Nephron progenitor cell (in vitro differentiated cells): ENCODE data around the gene ELN.

Experiments
- DNase-seq: peaks from one replicate; pipeline ENCODE4 v3.0.0; 2021
- H3K27ac Mint-ChIP-seq: 2 replicates; pipeline ENCODE4 v1.8.0; 2021; ENCODE audit warnings: mild to moderate bottlenecking, moderate library complexity, mixed read lengths
- H3K27me3 Mint-ChIP-seq: 2 replicates; pipeline ENCODE4 v1.8.0; 2021; ENCODE audit warnings: mild to moderate bottlenecking, low read depth, mixed read lengths; ENCODE audit not compliant: poor library complexity
- H3K36me3 Mint-ChIP-seq: 2 replicates; pipeline ENCODE4 v1.8.0; 2021; ENCODE audit warnings: low read depth, mixed read lengths
- H3K4me1 Mint-ChIP-seq: 2 replicates; pipeline ENCODE4 v1.8.0; 2021; ENCODE audit warnings: mixed read lengths
- H3K4me3 Mint-ChIP-seq: 2 replicates; pipeline ENCODE4 v1.8.0; 2021; ENCODE audit warnings: mild to moderate bottlenecking, moderate library complexity, mixed read lengths
- H3K9me3 Mint-ChIP-seq: 2 replicates; pipeline ENCODE4 v1.8.0; 2021; ENCODE audit warnings: mild to moderate bottlenecking, moderate library complexity, mixed read lengths
- TF ChIP-seq, protein P1 (sequence below): fragments of 200-600 bp; sonication (generic); IDR thresholded peaks from 2 replicates; pipeline ENCODE4 v1.5.0; 2021; ENCODE audit warnings: antibody characterized with exemption

The ELN gene

DNA sequence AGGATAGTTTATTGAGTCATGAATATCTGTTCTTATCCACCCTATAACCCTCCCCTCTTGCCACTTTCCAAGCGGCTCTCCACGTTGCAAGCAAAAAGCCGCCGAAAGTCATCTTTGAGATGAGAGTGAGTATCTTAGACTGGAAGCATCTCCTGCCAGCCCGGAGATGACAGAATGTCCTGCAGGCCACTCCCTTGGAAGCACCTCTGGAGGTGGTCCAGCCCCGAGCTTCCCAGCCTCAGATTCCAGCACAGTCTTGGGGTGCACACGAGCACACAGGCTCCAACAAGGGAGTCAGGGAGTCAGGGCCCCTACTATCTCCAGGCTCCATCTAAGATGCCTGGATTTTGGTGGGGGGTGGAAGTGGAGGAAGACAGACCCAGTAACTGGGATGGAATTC is 5.5 kb upstream of the ELN start:
- Mint-ChIP-seq H3K9me3 (no peaks in the 10 kb centered on the region), H3K27me3 (peaks cover 24% of the 10 kb centered on the region), H3K36me3 (no peaks in the 10 kb centered on the region), H3K4me3 (no peak overlapping the region), H3K4me1 (peaks cover 39% of the 10 kb centered on the region), H3K27ac (no peak overlapping the region)
- DNase-seq: no peak
- TF ChIP-seq, protein P1, sequence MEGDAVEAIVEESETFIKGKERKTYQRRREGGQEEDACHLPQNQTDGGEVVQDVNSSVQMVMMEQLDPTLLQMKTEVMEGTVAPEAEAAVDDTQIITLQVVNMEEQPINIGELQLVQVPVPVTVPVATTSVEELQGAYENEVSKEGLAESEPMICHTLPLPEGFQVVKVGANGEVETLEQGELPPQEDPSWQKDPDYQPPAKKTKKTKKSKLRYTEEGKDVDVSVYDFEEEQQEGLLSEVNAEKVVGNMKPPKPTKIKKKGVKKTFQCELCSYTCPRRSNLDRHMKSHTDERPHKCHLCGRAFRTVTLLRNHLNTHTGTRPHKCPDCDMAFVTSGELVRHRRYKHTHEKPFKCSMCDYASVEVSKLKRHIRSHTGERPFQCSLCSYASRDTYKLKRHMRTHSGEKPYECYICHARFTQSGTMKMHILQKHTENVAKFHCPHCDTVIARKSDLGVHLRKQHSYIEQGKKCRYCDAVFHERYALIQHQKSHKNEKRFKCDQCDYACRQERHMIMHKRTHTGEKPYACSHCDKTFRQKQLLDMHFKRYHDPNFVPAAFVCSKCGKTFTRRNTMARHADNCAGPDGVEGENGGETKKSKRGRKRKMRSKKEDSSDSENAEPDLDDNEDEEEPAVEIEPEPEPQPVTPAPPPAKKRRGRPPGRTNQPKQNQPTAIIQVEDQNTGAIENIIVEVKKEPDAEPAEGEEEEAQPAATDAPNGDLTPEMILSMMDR: no peak

DNA sequence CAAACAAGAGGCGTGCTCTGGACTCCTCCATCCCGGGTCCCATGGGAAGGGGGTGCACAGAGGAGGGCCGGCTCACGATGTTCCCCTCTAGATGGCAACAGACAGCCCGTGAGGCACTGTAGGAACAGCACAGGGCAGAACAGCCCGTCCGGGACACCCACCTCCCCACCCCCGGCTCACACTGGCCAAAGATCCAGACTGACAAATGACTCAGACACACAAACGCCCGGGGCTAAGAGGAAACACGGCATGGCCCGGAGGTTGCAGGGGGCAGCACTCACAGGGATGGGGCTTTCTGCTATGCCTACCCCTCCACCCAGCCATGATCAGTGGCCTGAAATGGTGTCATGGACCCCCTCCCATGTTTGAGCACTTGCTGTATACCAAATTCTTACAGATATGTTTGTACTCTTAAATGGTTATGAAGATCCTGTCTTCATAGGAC is 4.9 kb upstream of the ELN start:
- H3K4me3 Mint-ChIP-seq: no peak overlapping the region
- DNase-seq: no peak
- TF ChIP-seq, protein P1: no peak
- no peaks in the 10 kb centered on the region for H3K36me3 Mint-ChIP-seq
- H3K27ac Mint-ChIP-seq: no peak overlapping the region
- peaks cover 35% of the 10 kb centered on the region for H3K4me1 Mint-ChIP-seq
- H3K9me3 Mint-ChIP-seq: no peaks in the 10 kb centered on the region
- peaks cover 24% of the 10 kb centered on the region for H3K27me3 Mint-ChIP-seq

DNA sequence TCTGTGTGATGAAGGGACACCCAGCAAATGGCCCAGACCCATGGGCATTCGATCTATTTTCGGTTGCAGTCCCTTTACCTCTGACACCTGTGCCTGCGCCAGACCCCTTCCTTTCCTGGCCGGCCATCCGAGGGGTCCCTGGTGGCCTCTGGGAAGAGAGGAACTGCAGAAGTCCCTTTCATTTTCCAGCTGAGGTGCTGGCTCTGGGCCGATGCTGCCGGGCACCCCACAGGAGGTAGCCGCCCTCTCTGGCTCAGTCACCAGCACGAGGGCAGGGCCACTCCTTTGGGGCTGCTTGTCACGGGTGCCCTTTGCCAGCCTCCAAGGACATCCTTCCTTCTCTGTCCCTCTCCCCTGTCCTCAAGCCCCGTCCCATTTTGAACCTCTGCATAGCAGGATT is 4.2 kb upstream of the ELN start:
- Mint-ChIP-seq H3K27ac (peak overlapping the region; percentile 61), H3K4me3 (no peak overlapping the region), H3K9me3 (no peaks in the 10 kb centered on the region), H3K36me3 (no peaks in the 10 kb centered on the region), H3K27me3 (peaks cover 24% of the 10 kb centered on the region), H3K4me1 (peaks cover 31% of the 10 kb centered on the region)
- DNase-seq: no peak
- TF ChIP-seq, protein P1: no peak

DNA sequence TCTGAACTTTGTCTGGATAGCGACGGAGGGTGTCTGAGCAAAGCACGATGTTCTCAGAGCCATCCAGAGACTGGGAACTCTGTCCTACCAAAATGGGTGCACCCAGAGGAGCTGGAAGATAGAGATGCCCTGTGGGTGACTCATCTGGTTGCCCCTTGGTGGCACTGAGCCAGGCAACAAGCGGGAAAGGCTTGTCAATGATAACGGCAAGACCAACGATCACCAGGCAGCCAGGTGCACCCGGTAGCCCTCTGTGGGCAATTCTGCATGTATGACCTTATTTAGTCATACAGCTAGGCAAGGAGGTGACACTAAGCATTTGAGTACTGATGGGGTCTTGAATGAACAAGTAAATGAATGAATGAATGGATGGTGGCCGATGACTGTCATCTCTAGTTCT is 2.8 kb upstream of the ELN start:
- H3K4me3 Mint-ChIP-seq: no peak overlapping the region
- H3K9me3 Mint-ChIP-seq: no peaks in the 10 kb centered on the region
- H3K27me3 Mint-ChIP-seq: peaks cover 31% of the 10 kb centered on the region
- TF ChIP-seq, protein P1: no peak
- no peak for DNase-seq
- peaks cover 42% of the 10 kb centered on the region for H3K4me1 Mint-ChIP-seq
- H3K36me3 Mint-ChIP-seq: no peaks in the 10 kb centered on the region
- no peak overlapping the region for H3K27ac Mint-ChIP-seq

DNA sequence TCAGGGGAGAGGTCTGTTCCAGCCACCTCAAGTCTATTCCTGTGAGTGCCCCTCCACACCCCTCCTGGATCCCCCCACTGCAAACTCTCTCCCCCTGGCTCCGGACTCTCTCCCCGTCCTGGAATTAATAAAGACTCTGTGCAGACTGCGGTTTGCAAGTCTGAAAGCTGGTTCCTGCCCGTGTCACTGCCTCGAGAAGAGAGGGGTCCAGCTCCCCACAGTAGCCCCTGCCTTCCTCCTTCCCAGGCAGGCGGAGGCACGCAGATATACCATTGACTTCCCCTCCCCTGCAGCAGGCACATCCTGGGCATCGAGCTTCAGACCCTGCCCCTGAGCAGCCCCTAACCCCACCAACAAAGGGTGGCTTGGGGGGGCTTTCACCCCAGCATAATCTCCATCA is 2.2 kb upstream of the ELN start:
- TF ChIP-seq, protein P1: no peak
- H3K27ac Mint-ChIP-seq: no peak overlapping the region
- H3K4me1 Mint-ChIP-seq: peaks cover 45% of the 10 kb centered on the region
- no peaks in the 10 kb centered on the region for H3K9me3 Mint-ChIP-seq
- H3K36me3 Mint-ChIP-seq: no peaks in the 10 kb centered on the region
- no peak overlapping the region for H3K4me3 Mint-ChIP-seq
- DNase-seq: no peak
- peaks cover 31% of the 10 kb centered on the region for H3K27me3 Mint-ChIP-seq

DNA sequence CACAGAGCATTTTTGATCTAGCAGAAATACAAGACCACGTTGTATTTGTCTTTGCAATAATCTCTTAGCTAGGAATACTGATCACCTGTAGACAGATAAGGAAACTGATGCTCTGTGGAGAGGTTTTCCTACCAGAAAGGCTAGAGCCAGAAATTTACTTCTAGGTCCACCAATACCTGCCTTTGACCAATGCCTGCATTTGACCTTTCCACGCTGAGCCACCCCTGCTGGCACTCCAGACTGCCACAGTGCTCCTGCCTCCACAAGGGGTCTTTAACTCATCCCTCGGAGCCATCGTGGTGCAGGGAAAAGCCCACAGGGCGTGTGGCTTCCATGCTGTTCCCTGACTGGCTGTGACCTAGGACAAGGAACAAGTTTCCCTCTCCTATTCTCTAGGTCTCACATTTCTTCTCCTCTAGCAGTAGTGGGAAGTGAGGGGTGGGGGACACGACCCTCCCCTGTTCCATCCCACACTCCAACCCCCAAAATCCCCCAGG is 1.5 kb upstream of the ELN start:
- DNase-seq: no peak
- TF ChIP-seq, protein P1: no peak
- Mint-ChIP-seq H3K27me3 (peaks cover 29% of the 10 kb centered on the region), H3K4me3 (no peak overlapping the region), H3K27ac (no peak overlapping the region), H3K36me3 (no peaks in the 10 kb centered on the region), H3K4me1 (peaks cover 53% of the 10 kb centered on the region), H3K9me3 (no peaks in the 10 kb centered on the region)
